PC-9 (cell line): ENCODE data around the gene PPP1R16B. TPM values are rescaled to one million over a fixed set of nuclear protein-coding genes. Genes with fewer than 3 reads are reported as not detected.

ENCODE experiments used
- BruUV-seq: library from RNA; stranded (reverse); fragments of 400-500 nt; replicated peaks from 2 replicates; lab custom pipeline; 2021; lab: Mats Ljungman, UMichigan
- CTCF ChIA-PET: fragments of 300-600 bp; sonication (Branson Sonifier 250); formaldehyde crosslinking; loops from one replicate; lab custom pipeline; 2022; ENCODE audit warnings: antibody characterized with exemption; lab: Charles Lee
- POLR2A ChIA-PET: fragments of 300-600 bp; sonication (Branson Sonifier 250); formaldehyde crosslinking; loops from one replicate; lab custom pipeline; 2022; ENCODE audit warnings: antibody characterized with exemption; ENCODE audit not compliant: unreplicated experiment; lab: Charles Lee
- DNase-seq, 2 experiments: peaks; one replicate each; pipeline versions ENCODE4 v3.0.0 to v3.0.0-alpha.2; 2015 to 2022; ENCODE audit warnings: mixed read lengths in 1 of 2
- H2AFZ ChIP-seq: fragments of 200-600 bp; sonication (generic); 2 replicates; pipeline ENCODE4 v1.8.1; 2017; ENCODE audit warnings: antibody characterized with exemption
- H3F3A ChIP-seq: fragments of 200-600 bp; sonication (generic); 2 replicates; pipeline ENCODE4 v1.8.1; 2017; ENCODE audit warnings: antibody characterized with exemption, mild to moderate bottlenecking, low read depth; ENCODE audit not compliant: insufficient read depth
- H3K27ac ChIP-seq: fragments of 200-600 bp; sonication (generic); 2 replicates; pipeline ENCODE4 v1.6.1; 2016; ENCODE audit warnings: mixed run types
- H3K27me3 ChIP-seq: fragments of 200-600 bp; sonication (generic); 2 replicates; pipeline ENCODE4 v1.6.1; 2016; ENCODE audit warnings: low read depth, mixed run types; ENCODE audit not compliant: insufficient read depth
- H3K36me3 ChIP-seq: fragments of 200-600 bp; sonication (generic); 2 replicates; pipeline ENCODE4 v1.6.1; 2016; ENCODE audit warnings: low read depth, mixed run types
- H3K4me1 ChIP-seq: fragments of 200-600 bp; sonication (generic); replicated peaks from 2 replicates; pipeline ENCODE4 v1.6.1; 2016; ENCODE audit warnings: mixed run types; ENCODE audit not compliant: insufficient read depth
- H3K4me2 ChIP-seq: fragments of 200-600 bp; sonication (generic); 2 replicates; pipeline ENCODE4 v1.6.1; 2017; ENCODE audit warnings: mixed run types
- H3K4me3 ChIP-seq: fragments of 200-600 bp; sonication (generic); 2 replicates; pipeline ENCODE4 v1.6.1; 2016; ENCODE audit warnings: mixed run types
- H3K79me2 ChIP-seq: fragments of 200-600 bp; sonication (generic); 2 replicates; pipeline ENCODE4 v1.6.1; 2017; ENCODE audit warnings: low read depth, mixed run types
- H3K9me2 ChIP-seq: fragments of 200-600 bp; sonication (generic); 2 replicates; pipeline ENCODE4 v1.8.1; 2017; ENCODE audit warnings: mild to moderate bottlenecking; ENCODE audit not compliant: insufficient read depth
- H3K9me3 ChIP-seq: fragments of 200-600 bp; sonication (generic); 2 replicates; pipeline ENCODE4 v1.8.1; 2016; ENCODE audit warnings: low read depth; ENCODE audit not compliant: insufficient read depth
- H4K20me1 ChIP-seq: fragments of 200-600 bp; sonication (generic); 2 replicates; pipeline ENCODE4 v1.8.1; 2017; ENCODE audit not compliant: insufficient read depth
- CTCF ChIP-seq: fragments of 200-600 bp; sonication (generic); conservative IDR thresholded peaks from 2 replicates; pipeline ENCODE4 v1.6.1; 2017; ENCODE audit warnings: mixed run types, antibody characterized with exemption, mild to moderate bottlenecking, moderate library complexity
- EZH2 ChIP-seq: fragments of 200-600 bp; sonication (generic); IDR thresholded peaks from 2 replicates; pipeline ENCODE4 v1.8.0; 2017; ENCODE audit warnings: antibody characterized with exemption, low read depth
- intact Hi-C: fragments of 100-400 bp; cut with micrococcal nuclease; formaldehyde crosslinking; loops from one replicate; pipeline ENCODE4 v1.10.0; 2022; ENCODE audit not compliant: unreplicated experiment
- total RNA-seq: library from RNA; stranded (reverse); gene quantifications from 2 replicates; pipeline ENCODE4 v1.2.3, GENCODE V29; 2021

PPP1R16B gene
- total RNA-seq, 1 experiment from 2014 or later = not detected

DNA sequence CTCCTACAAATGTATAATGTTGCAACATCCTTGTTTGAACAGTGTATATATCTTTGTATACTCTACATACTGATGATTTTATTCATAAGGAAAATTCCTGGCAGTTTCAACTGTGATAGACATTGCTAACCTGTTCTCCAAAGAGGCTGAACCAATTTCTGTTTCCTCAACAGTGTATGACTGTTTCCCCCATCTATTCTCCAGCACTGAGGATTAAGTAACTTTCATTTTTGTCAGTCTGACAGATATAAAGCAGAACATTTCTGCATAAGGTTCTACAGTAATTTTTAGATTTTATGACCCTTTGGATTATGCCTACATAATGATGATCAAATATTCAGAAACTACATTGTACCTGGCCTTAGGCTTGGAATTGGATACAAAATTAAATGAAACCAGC is 9.9 kb downstream of the PPP1R16B start:
- Histone ChIP-seq H3F3A (no peaks in the 10 kb centered on the region), H3K4me2 (no peak overlapping the region), H4K20me1 (no peaks in the 10 kb centered on the region), H3K36me3 (no peaks in the 10 kb centered on the region), H3K4me3 (no peak overlapping the region), H3K27ac (no peak overlapping the region), H3K9me3 (no peaks in the 10 kb centered on the region), H3K4me1 (no peaks in the 10 kb centered on the region), H2AFZ (no peak overlapping the region), H3K79me2 (no peaks in the 10 kb centered on the region), H3K9me2 (no peaks in the 10 kb centered on the region), H3K27me3 (peaks cover 30% of the 10 kb centered on the region)
- TF ChIP-seq EZH2 (no peak), CTCF (no peak)
- BruUV-seq = no TSS peak
- DNase-seq = no peak
- ChIA-PET CTCF (interaction anchor here (0.7 kb wide), 1 partner anchor 68 kb away, joined by 5 read pairs; no protein-coding TSS in a partner anchor), POLR2A (no interaction called here)
- intact Hi-C loops = no loop called here

- H3K27ac ChIP-seq = no peak overlapping the region
- H3K27me3 ChIP-seq = peaks cover 21% of the 10 kb centered on the region
- DNase-seq = no peak
- no peaks in the 10 kb centered on the region for H3K4me1 ChIP-seq
- no peak for TF ChIP-seq EZH2
- TF ChIP-seq CTCF = no peak
- ChIA-PET CTCF (no interaction called here), POLR2A (no interaction called here)
- H3K4me2 ChIP-seq = no peak overlapping the region
- H3K4me3 ChIP-seq = no peak overlapping the region
- H3K79me2 ChIP-seq = no peaks in the 10 kb centered on the region
- no peak overlapping the region for H2AFZ ChIP-seq
- no peaks in the 10 kb centered on the region for H3F3A ChIP-seq
- peaks cover 7% of the 10 kb centered on the region; the same call in 1 of the 2 replicates for H3K9me3 ChIP-seq
- no peaks in the 10 kb centered on the region for H3K36me3 ChIP-seq
- intact Hi-C loops = no loop called here
- no peaks in the 10 kb centered on the region for H4K20me1 ChIP-seq
- BruUV-seq = no TSS peak
- no peaks in the 10 kb centered on the region for H3K9me2 ChIP-seq
These were observed 12.9 kb downstream of the PPP1R16B start for GRCh38 chr20:38818113-38819065.

- peaks cover 7% of the 10 kb centered on the region; the same call in 1 of the 2 replicates for H3K9me3 ChIP-seq
- no peak overlapping the region for H2AFZ ChIP-seq
- H3K4me3 ChIP-seq = no peak overlapping the region
- ChIA-PET CTCF (interaction anchor here (0.7 kb wide), 1 partner anchor 58 kb away, joined by 3 read pairs; no protein-coding TSS in a partner anchor), POLR2A (interaction anchor here (0.6 kb wide), 1 partner anchor 225 kb away, joined by 7 read pairs; no protein-coding TSS in a partner anchor)
- peaks cover 15% of the 10 kb centered on the region; the same call in 1 of the 2 replicates for H3F3A ChIP-seq
- peaks cover 46% of the 10 kb centered on the region for H3K4me1 ChIP-seq
- intact Hi-C loops = loop anchor here (5.0 kb wide), 1 partner anchor 33 kb away; no protein-coding TSS in a partner anchor
- no peak for TF ChIP-seq CTCF
- no peak for TF ChIP-seq EZH2
- H3K36me3 ChIP-seq = no peaks in the 10 kb centered on the region
- H3K27me3 ChIP-seq = peaks cover 5% of the 10 kb centered on the region; the same call in 1 of the 2 replicates
- no peaks in the 10 kb centered on the region for H4K20me1 ChIP-seq
- H3K27ac ChIP-seq = no peak overlapping the region
- no peaks in the 10 kb centered on the region for H3K9me2 ChIP-seq
- BruUV-seq = no TSS peak
- peak overlapping the region; percentile 61; the same call in 1 of the 2 replicates for H3K4me2 ChIP-seq
- DNase-seq = no peak
- H3K79me2 ChIP-seq = no peaks in the 10 kb centered on the region
These were observed 20.0 kb downstream of the PPP1R16B start for GRCh38 chr20:38825571-38825900.
